ENCODE measurements around the gene C16orf96. TPM values are rescaled to one million over a fixed set of nuclear protein-coding genes. Genes with fewer than 3 reads are reported as not detected.

Gene C16orf96
- total and polyA plus RNA-seq, 2 experiments from 2014 or later: 0.37 to 2.2 TPM

DNA sequence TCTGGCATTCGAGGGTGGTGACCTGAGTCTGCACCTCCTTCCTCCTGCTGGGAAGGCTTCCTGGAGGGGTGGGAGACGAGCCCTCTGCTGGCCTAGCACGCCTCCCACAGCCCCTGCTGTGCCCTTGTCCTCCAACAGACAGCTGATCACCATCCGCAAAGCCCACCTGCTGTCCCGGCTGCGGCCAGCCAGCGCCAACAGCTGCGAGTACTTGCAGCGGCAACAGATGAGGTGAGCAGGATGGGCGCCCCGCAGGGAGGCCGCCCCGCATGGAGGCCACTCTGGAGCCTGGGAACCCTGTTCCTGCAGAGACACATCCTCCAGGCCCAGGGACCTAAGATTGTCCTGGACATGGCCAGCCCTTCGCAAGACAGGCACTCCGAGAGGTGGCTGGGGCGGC, 36.9 kb downstream of the C16orf96 start:
- H3K4me1 ChIP-seq (ENCODE audit: insufficient read depth): peaks cover 9% of the 10 kb centered on the region
- Mint-ChIP-seq H3K27me3 (ENCODE audit: insufficient read depth, low read depth, poor library complexity) (peaks cover 14% of the 10 kb centered on the region), H3K9me3 (peaks cover 9% of the 10 kb centered on the region), H3K4me1 (peaks cover 16% of the 10 kb centered on the region), H3K4me3 (no peak overlapping the region), H3K27ac (peak overlapping the region; percentile 75), H3K36me3 (ENCODE audit: low read depth) (peaks cover 13% of the 10 kb centered on the region; the same call in 2 of the 3 replicates)
- peak; percentile 68 for DNase-seq (ENCODE audit: low spot score)
- no peaks in the 10 kb centered on the region for H3K36me3 ChIP-seq (ENCODE audit: insufficient read depth)
- H3K27me3 ChIP-seq (ENCODE audit: insufficient read depth): no peaks in the 10 kb centered on the region
- H3K79me2 ChIP-seq (replicated peaks; ENCODE audit: insufficient read depth): no peaks in the 10 kb centered on the region
- TF ChIP-seq EZH2phosphoT487 (IDR thresholded peaks at IDR 0.05; ENCODE audit: unreplicated experiment) (no peak), EZH2 (IDR thresholded peaks at IDR 0.05; ENCODE audit: low read depth, unreplicated experiment) (no peak), JUNB (IDR thresholded peaks at IDR 0.05; ENCODE audit: unreplicated experiment) (no peak), CREB1 (CRISPR knock-in tag; IDR thresholded peaks at IDR 0.05; ENCODE audit: low read depth) (no peak), STAT1 (IDR thresholded peaks at IDR 0.05; ENCODE audit: unreplicated experiment) (no peak), ZNF462 (CRISPR knock-in tag; IDR thresholded peaks at IDR 0.05) (no peak), POLR2AphosphoS5 (IDR thresholded peaks at IDR 0.05; ENCODE audit: low read depth) (no peak)
- TF ChIP-seq, protein P1, sequence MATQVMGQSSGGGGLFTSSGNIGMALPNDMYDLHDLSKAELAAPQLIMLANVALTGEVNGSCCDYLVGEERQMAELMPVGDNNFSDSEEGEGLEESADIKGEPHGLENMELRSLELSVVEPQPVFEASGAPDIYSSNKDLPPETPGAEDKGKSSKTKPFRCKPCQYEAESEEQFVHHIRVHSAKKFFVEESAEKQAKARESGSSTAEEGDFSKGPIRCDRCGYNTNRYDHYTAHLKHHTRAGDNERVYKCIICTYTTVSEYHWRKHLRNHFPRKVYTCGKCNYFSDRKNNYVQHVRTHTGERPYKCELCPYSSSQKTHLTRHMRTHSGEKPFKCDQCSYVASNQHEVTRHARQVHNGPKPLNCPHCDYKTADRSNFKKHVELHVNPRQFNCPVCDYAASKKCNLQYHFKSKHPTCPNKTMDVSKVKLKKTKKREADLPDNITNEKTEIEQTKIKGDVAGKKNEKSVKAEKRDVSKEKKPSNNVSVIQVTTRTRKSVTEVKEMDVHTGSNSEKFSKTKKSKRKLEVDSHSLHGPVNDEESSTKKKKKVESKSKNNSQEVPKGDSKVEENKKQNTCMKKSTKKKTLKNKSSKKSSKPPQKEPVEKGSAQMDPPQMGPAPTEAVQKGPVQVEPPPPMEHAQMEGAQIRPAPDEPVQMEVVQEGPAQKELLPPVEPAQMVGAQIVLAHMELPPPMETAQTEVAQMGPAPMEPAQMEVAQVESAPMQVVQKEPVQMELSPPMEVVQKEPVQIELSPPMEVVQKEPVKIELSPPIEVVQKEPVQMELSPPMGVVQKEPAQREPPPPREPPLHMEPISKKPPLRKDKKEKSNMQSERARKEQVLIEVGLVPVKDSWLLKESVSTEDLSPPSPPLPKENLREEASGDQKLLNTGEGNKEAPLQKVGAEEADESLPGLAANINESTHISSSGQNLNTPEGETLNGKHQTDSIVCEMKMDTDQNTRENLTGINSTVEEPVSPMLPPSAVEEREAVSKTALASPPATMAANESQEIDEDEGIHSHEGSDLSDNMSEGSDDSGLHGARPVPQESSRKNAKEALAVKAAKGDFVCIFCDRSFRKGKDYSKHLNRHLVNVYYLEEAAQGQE (IDR thresholded peaks at IDR 0.05; ENCODE audit: unreplicated experiment): no peak
- TF ChIP-seq, protein P2, sequence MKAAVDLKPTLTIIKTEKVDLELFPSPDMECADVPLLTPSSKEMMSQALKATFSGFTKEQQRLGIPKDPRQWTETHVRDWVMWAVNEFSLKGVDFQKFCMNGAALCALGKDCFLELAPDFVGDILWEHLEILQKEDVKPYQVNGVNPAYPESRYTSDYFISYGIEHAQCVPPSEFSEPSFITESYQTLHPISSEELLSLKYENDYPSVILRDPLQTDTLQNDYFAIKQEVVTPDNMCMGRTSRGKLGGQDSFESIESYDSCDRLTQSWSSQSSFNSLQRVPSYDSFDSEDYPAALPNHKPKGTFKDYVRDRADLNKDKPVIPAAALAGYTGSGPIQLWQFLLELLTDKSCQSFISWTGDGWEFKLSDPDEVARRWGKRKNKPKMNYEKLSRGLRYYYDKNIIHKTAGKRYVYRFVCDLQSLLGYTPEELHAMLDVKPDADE (IDR thresholded peaks at IDR 0.05): no peak
- 0 out of 2 replicates have a peak overlapping the region, but pooled peaks have one; percentile 18 for H2AFZ ChIP-seq
- H4K20me1 ChIP-seq (replicated peaks; ENCODE audit: insufficient read depth): no peaks in the 10 kb centered on the region
- no peaks in the 10 kb centered on the region for H3F3A ChIP-seq (replicated peaks; ENCODE audit: low read depth)
- ATAC-seq: peak; percentile 81
- peak overlapping the region; percentile 60; the same call in 1 of the 2 replicates for H3K4me2 ChIP-seq
- no peak overlapping the region for H3K27ac ChIP-seq (ENCODE audit: low read depth)
- H3K4me3 ChIP-seq: 0 out of 2 replicates have a peak overlapping the region, but pooled peaks have one; percentile 21
- no peaks in the 10 kb centered on the region for H3K9me2 ChIP-seq (ENCODE audit: insufficient read depth)

Data from GM23338 (cell line).